Measurements from ENCODE around the gene TUFM. TPM values are rescaled to one million over a fixed set of nuclear protein-coding genes. Genes with fewer than 3 reads are reported as not detected.

The TUFM gene
- total RNA-seq, 1 experiment from 2014 or later, result 361 TPM

DNA sequence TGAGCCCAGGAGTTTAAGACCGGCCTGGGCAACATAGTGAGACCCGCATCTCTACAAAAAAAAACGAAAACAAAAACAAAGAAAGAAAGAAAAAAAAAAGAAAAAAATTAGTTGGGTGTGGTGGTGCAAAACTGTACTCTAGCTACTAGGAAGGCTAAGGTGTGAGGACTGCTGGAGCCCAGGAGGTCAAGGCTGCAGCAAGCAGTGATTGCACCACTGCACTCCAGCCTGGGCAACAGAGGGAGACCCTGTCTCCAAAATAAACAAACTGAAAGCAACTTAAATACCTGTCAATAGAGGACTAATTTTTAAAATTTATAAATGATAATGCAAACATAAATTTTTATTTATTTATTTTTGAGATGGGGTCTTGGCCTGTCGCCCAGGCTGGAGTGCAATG lies 49.5 kb upstream of the TUFM start:
- Histone ChIP-seq H3K9me2 (ENCODE audit: insufficient read depth) (no peaks in the 10 kb centered on the region), H3K27me3 (ENCODE audit: insufficient read depth, low read length) (no peaks in the 10 kb centered on the region), H3K9ac (ENCODE audit: low read length) (no peak overlapping the region), H3K4me2 (ENCODE audit: low read length) (no peak overlapping the region), H3K27ac (ENCODE audit: low read depth, low read length) (no peak overlapping the region), H2AFZ (ENCODE audit: low read depth, low read length, poor library complexity, severe bottlenecking) (no peak overlapping the region), H3K9me3 (ENCODE audit: control insufficient read depth in 1 of 2, insufficient read depth in 1 of 2, low read depth in 1 of 2, low read length in 2 of 2) (no peaks in the 10 kb centered on the region), H3K79me2 (ENCODE audit: insufficient read depth, low read length) (no peaks in the 10 kb centered on the region), H3K4me3 (replicated peaks in 1 of 2; ENCODE audit: low read depth in 1 of 2, low read length in 2 of 2) (no peak overlapping the region), H4K20me1 (ENCODE audit: insufficient read depth) (no peaks in the 10 kb centered on the region), H3K4me1 (ENCODE audit: control insufficient read depth in 1 of 2, insufficient read depth in 2 of 2, low read length in 2 of 2) (peaks cover 7 to 22% of the 10 kb centered on the region in 2 experiments; a peak in 3 of 4 replicates), H3K36me3 (ENCODE audit: control insufficient read depth in 1 of 2, insufficient read depth in 2 of 2, low read length in 2 of 2) (no peaks in the 10 kb centered on the region)
- ChIA-PET POLR2A (no interaction called here), CTCF (no interaction called here), RAD21 (ENCODE audit: low non-redundant PET in 1 of 2, low total read pairs in 2 of 2, uncharacterized antibody in 2 of 2, unreplicated experiment in 2 of 2) (interaction anchor here in 1 of 2 experiments (0.6 kb wide), 1 partner anchor 50 kb away, joined by 3 read pairs; no protein-coding TSS in a partner anchor)
- TF ChIP-seq RAD21 (IDR thresholded peaks at IDR 0.05; ENCODE audit: low read depth), result no peak
- TF ChIP-seq, protein P1, sequence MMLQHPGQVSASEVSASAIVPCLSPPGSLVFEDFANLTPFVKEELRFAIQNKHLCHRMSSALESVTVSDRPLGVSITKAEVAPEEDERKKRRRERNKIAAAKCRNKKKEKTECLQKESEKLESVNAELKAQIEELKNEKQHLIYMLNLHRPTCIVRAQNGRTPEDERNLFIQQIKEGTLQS (IDR thresholded peaks at IDR 0.05), result no peak
- ATAC-seq, result no peak
- intact Hi-C loops (cut with micrococcal nuclease), result no loop called here
- DNase-seq (ENCODE audit: low read depth, low spot score), result no peak
- no TSS peak for BruUV-seq (replicated peaks)

DNA sequence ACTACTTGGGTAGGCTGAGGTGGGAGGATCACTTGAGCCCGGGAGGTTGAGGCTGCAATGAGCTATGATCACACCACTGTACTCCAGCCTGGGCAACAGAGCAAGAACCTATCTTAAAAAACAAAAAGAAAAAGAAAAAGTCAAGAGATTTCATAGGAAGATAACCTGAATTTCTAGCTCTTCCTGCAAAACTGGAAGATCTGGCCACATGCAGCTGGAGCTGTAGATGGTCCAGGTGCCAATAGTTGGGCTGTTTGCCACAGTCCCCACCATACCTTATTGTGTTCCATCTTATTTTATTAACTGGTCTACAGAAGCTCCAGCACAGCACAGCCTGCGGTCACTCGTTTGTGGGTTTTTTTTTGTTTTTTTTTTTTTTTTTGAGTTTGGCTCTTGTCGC lies 47.1 kb upstream of the TUFM start:
- H3K9me2 ChIP-seq (ENCODE audit: insufficient read depth), result no peaks in the 10 kb centered on the region
- H2AFZ ChIP-seq (ENCODE audit: low read depth, low read length, poor library complexity, severe bottlenecking), result no peak overlapping the region
- H3K9me3 ChIP-seq (ENCODE audit: control insufficient read depth in 1 of 2, insufficient read depth in 1 of 2, low read depth in 1 of 2, low read length in 2 of 2), result no peaks in the 10 kb centered on the region
- RAD21 ChIA-PET (ENCODE audit: low non-redundant PET in 1 of 2, low total read pairs in 2 of 2, uncharacterized antibody in 2 of 2, unreplicated experiment in 2 of 2), result no interaction called here
- TF ChIP-seq, protein P2, sequence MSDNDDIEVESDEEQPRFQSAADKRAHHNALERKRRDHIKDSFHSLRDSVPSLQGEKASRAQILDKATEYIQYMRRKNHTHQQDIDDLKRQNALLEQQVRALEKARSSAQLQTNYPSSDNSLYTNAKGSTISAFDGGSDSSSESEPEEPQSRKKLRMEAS (IDR thresholded peaks at IDR 0.05), result no peak
- TF ChIP-seq SRF (IDR thresholded peaks at IDR 0.05; ENCODE audit: low read depth) (no peak), JUND (IDR thresholded peaks at IDR 0.05) (no peak), ZNF274 (IDR thresholded peaks at IDR 0.05; ENCODE audit: low read depth, low read length) (no peak), SIN3A (IDR thresholded peaks at IDR 0.05; ENCODE audit: low read depth) (no peak), EZH2 (IDR thresholded peaks at IDR 0.05) (no peak), CEBPB (IDR thresholded peaks at IDR 0.05; ENCODE audit: low read depth) (no peak)
- TF ChIP-seq, protein P3, sequence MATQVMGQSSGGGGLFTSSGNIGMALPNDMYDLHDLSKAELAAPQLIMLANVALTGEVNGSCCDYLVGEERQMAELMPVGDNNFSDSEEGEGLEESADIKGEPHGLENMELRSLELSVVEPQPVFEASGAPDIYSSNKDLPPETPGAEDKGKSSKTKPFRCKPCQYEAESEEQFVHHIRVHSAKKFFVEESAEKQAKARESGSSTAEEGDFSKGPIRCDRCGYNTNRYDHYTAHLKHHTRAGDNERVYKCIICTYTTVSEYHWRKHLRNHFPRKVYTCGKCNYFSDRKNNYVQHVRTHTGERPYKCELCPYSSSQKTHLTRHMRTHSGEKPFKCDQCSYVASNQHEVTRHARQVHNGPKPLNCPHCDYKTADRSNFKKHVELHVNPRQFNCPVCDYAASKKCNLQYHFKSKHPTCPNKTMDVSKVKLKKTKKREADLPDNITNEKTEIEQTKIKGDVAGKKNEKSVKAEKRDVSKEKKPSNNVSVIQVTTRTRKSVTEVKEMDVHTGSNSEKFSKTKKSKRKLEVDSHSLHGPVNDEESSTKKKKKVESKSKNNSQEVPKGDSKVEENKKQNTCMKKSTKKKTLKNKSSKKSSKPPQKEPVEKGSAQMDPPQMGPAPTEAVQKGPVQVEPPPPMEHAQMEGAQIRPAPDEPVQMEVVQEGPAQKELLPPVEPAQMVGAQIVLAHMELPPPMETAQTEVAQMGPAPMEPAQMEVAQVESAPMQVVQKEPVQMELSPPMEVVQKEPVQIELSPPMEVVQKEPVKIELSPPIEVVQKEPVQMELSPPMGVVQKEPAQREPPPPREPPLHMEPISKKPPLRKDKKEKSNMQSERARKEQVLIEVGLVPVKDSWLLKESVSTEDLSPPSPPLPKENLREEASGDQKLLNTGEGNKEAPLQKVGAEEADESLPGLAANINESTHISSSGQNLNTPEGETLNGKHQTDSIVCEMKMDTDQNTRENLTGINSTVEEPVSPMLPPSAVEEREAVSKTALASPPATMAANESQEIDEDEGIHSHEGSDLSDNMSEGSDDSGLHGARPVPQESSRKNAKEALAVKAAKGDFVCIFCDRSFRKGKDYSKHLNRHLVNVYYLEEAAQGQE (IDR thresholded peaks at IDR 0.05; ENCODE audit: low read depth), result no peak
- TF ChIP-seq, protein P1 (IDR thresholded peaks at IDR 0.05), result no peak
- POLR2A ChIA-PET, result interaction anchor here (0.7 to 1.2 kb wide), 2 partner anchors 19 to 24 kb away, joined by 3 read pairs; no protein-coding TSS in a partner anchor
- no peak overlapping the region for H3K27ac ChIP-seq (ENCODE audit: low read depth, low read length)
- no peaks in the 10 kb centered on the region for H4K20me1 ChIP-seq (ENCODE audit: insufficient read depth)
- H3K4me1 ChIP-seq (ENCODE audit: control insufficient read depth in 1 of 2, insufficient read depth in 2 of 2, low read length in 2 of 2), result peaks cover 6 to 14% of the 10 kb centered on the region in 2 experiments; a peak in 3 of 4 replicates
- ATAC-seq (no peak), DNase-seq (ENCODE audit: low read depth, low spot score) (no peak)
- no peak overlapping the region for H3K4me2 ChIP-seq (ENCODE audit: low read length)
- no peak overlapping the region for H3K4me3 ChIP-seq (replicated peaks in 1 of 2; ENCODE audit: low read depth in 1 of 2, low read length in 2 of 2)
- no TSS peak for BruUV-seq (replicated peaks)
- no peaks in the 10 kb centered on the region for H3K27me3 ChIP-seq (ENCODE audit: insufficient read depth, low read length)
- intact Hi-C loops (cut with micrococcal nuclease), result no loop called here
- H3K9ac ChIP-seq (ENCODE audit: low read length), result no peak overlapping the region
- CTCF ChIA-PET, result no interaction called here
- H3K79me2 ChIP-seq (ENCODE audit: insufficient read depth, low read length), result no peaks in the 10 kb centered on the region
- no peaks in the 10 kb centered on the region; a peak in 1 of 4 replicates for H3K36me3 ChIP-seq (ENCODE audit: control insufficient read depth in 1 of 2, insufficient read depth in 2 of 2, low read length in 2 of 2)

Data from HCT116 (cell line).